ENCODE results near the gene TRH.
A peak's percentile ranks its signal among the peaks of the same experiment; 100 is the strongest.
"Not testable (repeated sequence)": the region's sequence is repeated elsewhere in the genome, so short reads cannot be mapped to it uniquely, and the experiment has no call there.

Gene TRH

GRCh38 chr3:129996073-129996472 is 21.6 kb downstream of the TRH start:
- no peak overlapping the region for H3K4me3 ChIP-seq
- H3K27ac ChIP-seq: no peak overlapping the region

GRCh38 chr3:129999176-129999575 is 24.7 kb downstream of the TRH start:
- H3K4me3 ChIP-seq, H3K27ac ChIP-seq: not testable (repeated sequence)

- H3K27ac ChIP-seq: peak overlapping the region in 4 of 21 experiments; percentile 45 to 60 (median 57)
- H3K4me3 ChIP-seq: peak overlapping the region; percentile 11 to 48 (median 41)
Measured at GRCh38 chr3:130002666-130003598, 28.4 kb downstream of the TRH start.

DNA sequence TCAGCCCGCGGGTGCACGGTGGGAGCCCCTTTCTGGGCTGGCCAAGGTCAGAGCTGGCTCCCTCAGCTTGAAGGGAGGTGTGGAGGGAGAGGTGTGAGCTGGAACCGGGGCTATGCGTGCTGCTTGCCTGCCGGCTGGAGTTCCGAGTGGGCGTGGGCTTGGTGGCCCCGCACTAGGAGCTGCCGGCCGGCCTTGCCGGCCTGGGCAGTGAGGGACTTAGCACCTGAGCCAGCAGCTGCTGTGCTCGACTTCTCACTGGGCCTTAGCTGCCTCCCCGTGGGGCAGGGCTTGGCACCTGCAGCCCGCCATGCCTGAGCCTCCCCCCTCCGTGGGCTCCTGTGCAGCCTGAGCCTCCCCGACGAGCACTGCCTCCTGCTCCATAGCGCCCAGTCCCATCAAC is 36.0 kb downstream of the TRH start:
- Histone ChIP-seq H3K4me3 (no peak overlapping the region), H3K27ac (no peak overlapping the region)

GRCh38 chr3:130012108-130012507 is 37.6 kb downstream of the TRH start:
- not testable (repeated sequence) for H3K27ac ChIP-seq, H3K4me3 ChIP-seq

DNA sequence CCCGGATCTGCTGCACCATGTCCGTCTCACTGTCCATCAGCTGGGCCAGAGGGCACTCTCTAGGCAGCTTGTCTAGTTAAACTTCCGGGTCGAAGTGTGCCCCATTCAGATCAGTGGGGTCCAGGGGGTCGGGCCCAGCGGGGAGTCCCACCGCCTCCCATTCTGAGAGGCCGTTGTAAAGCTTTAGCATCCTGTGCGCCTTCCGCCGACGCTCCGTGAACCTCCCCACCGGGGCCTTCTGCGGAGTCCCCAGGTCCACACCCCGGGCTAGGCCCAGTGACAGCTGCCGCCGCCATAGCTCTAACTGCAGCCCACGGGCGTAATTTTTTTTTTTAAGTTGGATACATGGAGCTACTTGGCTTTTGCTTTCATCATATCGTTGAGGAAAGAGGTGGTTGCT is 38.7 kb downstream of the TRH start:
- not testable (repeated sequence) for H3K27ac ChIP-seq, H3K4me3 ChIP-seq

DNA sequence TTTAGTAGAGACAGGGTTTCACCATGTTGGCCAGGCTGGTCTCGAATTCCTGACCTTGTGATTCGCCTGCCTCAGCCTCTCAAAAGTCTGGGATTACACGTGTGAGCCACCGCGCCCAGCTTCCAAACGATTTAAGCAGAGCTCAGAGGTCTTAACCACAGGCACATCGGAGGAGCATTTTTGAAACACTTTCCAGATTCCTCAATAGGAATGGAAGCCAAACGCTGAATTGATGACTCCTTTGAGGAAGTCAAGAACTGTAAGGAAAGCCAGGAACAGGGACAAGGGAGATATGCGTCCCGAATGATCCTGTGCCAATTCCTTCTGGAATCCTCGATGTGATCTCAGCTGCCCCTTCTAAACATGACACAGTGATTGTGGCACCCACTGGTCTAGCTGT is 40.0 kb downstream of the TRH start:
- no peak overlapping the region for H3K27ac ChIP-seq
- no peak overlapping the region for H3K4me3 ChIP-seq

GRCh38 chr3:130017661-130018060 is 43.1 kb downstream of the TRH start:
- H3K27ac ChIP-seq, H3K4me3 ChIP-seq: not testable (repeated sequence)

GRCh38 chr3:130026146-130026829 is 51.8 kb downstream of the TRH start:
- H3K4me3 ChIP-seq, H3K27ac ChIP-seq: not testable (repeated sequence)

GRCh38 chr3:130027437-130027836 is 52.9 kb downstream of the TRH start:
- not testable (repeated sequence) for H3K27ac ChIP-seq, H3K4me3 ChIP-seq
